GM12878 (cell line): ENCODE measurements around the gene CHMP1B. TPM values are rescaled to one million over a fixed set of nuclear protein-coding genes. Genes with fewer than 3 reads are reported as not detected.

Experiments used
- ATAC-seq: fragments of 200-7000 bp; cut with Tn5 transposase; 3 replicates; pipeline ENCODE4 v1.9.1; 2020; ENCODE audit warnings: mild to moderate bottlenecking, moderate library complexity
- BruUV-seq: library from RNA; stranded (reverse); fragments of 400-500 nt; replicated peaks from 2 replicates; lab custom pipeline; 2021; lab: Mats Ljungman, UMichigan
- CTCF ChIA-PET: fragments of 300-600 bp; sonication (Branson Sonifier 250); formaldehyde crosslinking; extraction: SDS; loops from one replicate; lab custom pipeline; 2021; ENCODE audit warnings: inconsistent platforms; lab: Yijun Ruan, JAX
- POLR2A ChIA-PET: fragments of 350-600 bp; formaldehyde crosslinking; extraction: SDS; loops from one replicate; lab custom pipeline; 2021; ENCODE audit warnings: inconsistent platforms; lab: Charles Lee
- RAD21 ChIA-PET: fragments of 300-600 bp; sonication (Branson Sonifier 250); formaldehyde crosslinking; loops from one replicate; lab custom pipeline; 2023; ENCODE audit warnings: antibody characterized with exemption; ENCODE audit not compliant: unreplicated experiment; lab: Charles Lee
- SMC1A ChIA-PET: fragments of 300-600 bp; sonication (Branson Sonifier 250); formaldehyde crosslinking; loops from one replicate; lab custom pipeline; 2023; ENCODE audit not compliant: unreplicated experiment, uncharacterized antibody; lab: Charles Lee
- DNase-seq: peaks from one replicate; pipeline ENCODE4 v3.0.0-alpha.2; 2011; ENCODE audit warnings: low read depth, low spot score
- FAIRE-seq: peaks from 3 replicates; lab custom pipeline; 2011; peaks lifted over from hg19 to GRCh38; lab: Jason Lieb, UNC
- H2AFZ ChIP-seq: 2 replicates; pipeline ENCODE4 v1.6.0; 2011; ENCODE audit warnings: low read depth, low read length, control low read depth; ENCODE audit not compliant: control insufficient read depth
- H3K27ac ChIP-seq: 2 replicates; pipeline ENCODE4 v1.5.1; 2011; ENCODE audit warnings: control low read depth; ENCODE audit not compliant: control insufficient read depth, insufficient read depth
- H3K27me3 ChIP-seq, 2 experiments: replicated peaks in 1 of 2; 2 replicates each; pipeline versions ENCODE4 v1.6.0 to v1.6.1; 2011; ENCODE audit warnings: low read length in 1 of 2; ENCODE audit not compliant: control insufficient read depth in 2 of 2, insufficient read depth in 2 of 2
- H3K36me3 ChIP-seq, 2 experiments: 2 replicates each; pipeline ENCODE4 v1.5.1; 2011; ENCODE audit warnings: low read length in 1 of 2; ENCODE audit not compliant: control insufficient read depth in 2 of 2, insufficient read depth in 2 of 2
- H3K4me1 ChIP-seq: 2 replicates; pipeline ENCODE4 v1.6.1; 2011; ENCODE audit warnings: mild to moderate bottlenecking, low read length, moderate library complexity, mixed read lengths; ENCODE audit not compliant: control insufficient read depth, insufficient read depth
- H3K4me2 ChIP-seq: 2 replicates; pipeline ENCODE4 v1.6.0; 2011; ENCODE audit warnings: control low read depth; ENCODE audit not compliant: control insufficient read depth, insufficient read depth
- H3K4me3 ChIP-seq: fragments of 200-600 bp; sonication (generic); 2 replicates; pipeline ENCODE4 v1.5.1; 2016
- H3K79me2 ChIP-seq: 2 replicates; pipeline ENCODE4 v1.6.0; 2011; ENCODE audit warnings: low read length; ENCODE audit not compliant: control insufficient read depth, insufficient read depth
- H3K9ac ChIP-seq: 2 replicates; pipeline ENCODE4 v1.8.0; 2011; ENCODE audit warnings: low read length, control low read depth, mixed read lengths; ENCODE audit not compliant: control insufficient read depth, insufficient read depth
- H3K9me3 ChIP-seq: replicated peaks from 3 replicates; pipeline ENCODE4 v1.5.1; 2011; ENCODE audit warnings: mild to moderate bottlenecking, low read length; ENCODE audit not compliant: control insufficient read depth, insufficient read depth
- H4K20me1 ChIP-seq: 2 replicates; pipeline ENCODE4 v1.6.0; 2011; ENCODE audit not compliant: control insufficient read depth, insufficient read depth
- BACH1 ChIP-seq: fragments of 450-650 bp; IDR thresholded peaks from 2 replicates; pipeline ENCODE4 v1.6.1; 2017; ENCODE audit warnings: mild to moderate bottlenecking, borderline replicate concordance
- BMI1 ChIP-seq: fragments of 450-650 bp; IDR thresholded peaks from 2 replicates; pipeline ENCODE4 v1.6.1; 2016; ENCODE audit warnings: mild to moderate bottlenecking, moderate library complexity, borderline replicate concordance
- NFXL1 ChIP-seq: fragments of 450-650 bp; IDR thresholded peaks from 2 replicates; pipeline ENCODE4 v1.6.1; 2017; ENCODE audit warnings: antibody characterized with exemption, mild to moderate bottlenecking, borderline replicate concordance
- PAX5 ChIP-seq: IDR thresholded peaks from 2 replicates; pipeline ENCODE4 v1.6.1; 2011; ENCODE audit warnings: low read depth, low read length, borderline replicate concordance
- PML ChIP-seq: IDR thresholded peaks from 2 replicates; pipeline ENCODE4 v1.6.1; 2012; ENCODE audit warnings: low read length, inconsistent platforms
- RELA ChIP-seq: fragments of 450-650 bp; IDR thresholded peaks from 2 replicates; pipeline ENCODE4 v1.8.0; 2014; ENCODE audit warnings: borderline replicate concordance; ENCODE audit not compliant: partially characterized antibody
- RELB ChIP-seq: fragments of 450-650 bp; IDR thresholded peaks from 2 replicates; pipeline ENCODE4 v1.6.1; 2017; ENCODE audit warnings: low read depth, mild to moderate bottlenecking, moderate library complexity
- YY1 ChIP-seq: IDR thresholded peaks from 2 replicates; pipeline ENCODE4 v1.6.1; 2011; ENCODE audit warnings: low read depth, mild to moderate bottlenecking, low read length
- WGBS: methylation state at CpG from one replicate; pipeline ENCODE4 v1.1.6; 2016; ENCODE audit warnings: low lambda C conversion rate; ENCODE audit not compliant: insufficient replicate concordance, insufficient coverage; ENCODE audit errors: missing lambda C conversion rate; 5-methylcytosine and 5-hydroxymethylcytosine counted together
- in situ Hi-C: fragments of 300-500 bp; cut with MboI; formaldehyde crosslinking; loops from 9 replicates; pipeline ENCODE4 v1.14.3; 2018; ENCODE audit warnings: mixed read lengths
- intact Hi-C: fragments of 100-400 bp; cut with micrococcal nuclease; formaldehyde crosslinking; loops from one replicate; pipeline ENCODE4 v1.14.2; 2022; ENCODE audit not compliant: unreplicated experiment
- polyA plus RNA-seq, 11 experiments: library from polyadenylated mRNA; depleted of rRNA in 4 of 11; unstranded in 6 of 11; stranded (reverse) in 5 of 11; fragments of >200 nt; fragmentation: Nextera tagmentation in 4 of 11; fragmentation: Illumina TruSeq in 1 of 11; extraction: Ambion mirVana in 4 of 11; extraction: Trizol in 1 of 11; gene quantifications; 1 replicate in 1 of 11; 2 replicates in 10 of 11; pipeline versions ENCODE4 v1.2.1 to v1.2.3, GENCODE V29; 2011 to 2016; ENCODE audit warnings: inconsistent platforms in 2 of 11, missing spikeins in 2 of 11, low read depth in 1 of 11
- total RNA-seq, 4 experiments: library from RNA; depleted of rRNA in 3 of 4; stranded (reverse); fragments of >200 nt in 3 of 4; fragmentation: Illumina TruSeq in 1 of 4; extraction: Trizol in 1 of 4; gene quantifications; 2 replicates each; pipeline versions ENCODE4 v1.2.1 to v1.2.3, GENCODE V29; 2013 to 2021
- TF ChIP-seq, protein P1 (sequence below): fragments of 450-650 bp; IDR thresholded peaks from 2 replicates; pipeline ENCODE4 v1.6.1; 2017; ENCODE audit warnings: mild to moderate bottlenecking, low read depth, inconsistent platforms; ENCODE audit not compliant: poor library complexity, severe bottlenecking
- TF ChIP-seq, protein P2 (sequence below), 3 experiments: IDR thresholded peaks in 2 of 3; conservative IDR thresholded peaks in 1 of 3; 2 replicates each; pipeline ENCODE4 v1.5.1; 2011; ENCODE audit warnings: low read depth in 3 of 3, low read length in 3 of 3, mild to moderate bottlenecking in 3 of 3, control low read depth in 2 of 3, moderate library complexity in 2 of 3, inconsistent platforms in 1 of 3, mixed read lengths in 1 of 3; ENCODE audit not compliant: control insufficient read depth in 2 of 3, insufficient read depth in 1 of 3; ENCODE audit errors: extremely low read depth in 1 of 3
- TF ChIP-seq, protein P3 (sequence below): IDR thresholded peaks from 2 replicates; pipeline ENCODE4 v1.6.1; 2011; ENCODE audit warnings: borderline replicate concordance, low read depth, mild to moderate bottlenecking, moderate library complexity, low read length; ENCODE audit not compliant: insufficient read depth, poor library complexity, severe bottlenecking

Gene CHMP1B
- total and polyA plus RNA-seq, 10 of the 15 experiments (the other 5 are each of a cell fraction or from before 2014, with no cell fraction given): 8.5 to 24.0 (median 18.6) TPM

DNA sequence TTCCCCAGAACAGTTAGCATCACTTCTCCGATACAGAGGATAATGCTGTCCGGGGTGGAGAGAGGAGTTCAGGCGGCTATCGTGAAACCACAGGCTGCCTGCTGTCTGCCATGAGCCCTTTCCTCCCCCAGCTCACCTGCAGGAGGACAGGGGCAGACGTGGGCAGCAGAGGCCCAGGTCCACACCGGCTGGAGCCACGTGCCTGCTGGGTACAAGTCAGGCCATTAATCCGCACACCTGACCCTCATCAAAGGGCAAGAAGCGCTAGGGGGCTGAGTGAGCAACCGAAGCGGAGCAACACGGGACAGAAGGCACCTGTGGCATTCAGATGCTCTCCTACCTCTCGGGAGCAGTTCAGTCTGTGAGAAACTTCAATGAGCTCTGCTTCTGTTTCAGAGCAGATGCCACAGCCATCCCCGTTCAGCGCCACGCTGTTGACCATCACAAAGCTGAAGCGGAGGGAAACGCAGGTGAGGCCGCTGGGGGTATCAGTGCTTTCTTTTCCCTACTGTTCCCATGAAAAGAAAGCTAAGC, 35.4 kb downstream of the CHMP1B start (continued):
- TF ChIP-seq, protein P1, sequence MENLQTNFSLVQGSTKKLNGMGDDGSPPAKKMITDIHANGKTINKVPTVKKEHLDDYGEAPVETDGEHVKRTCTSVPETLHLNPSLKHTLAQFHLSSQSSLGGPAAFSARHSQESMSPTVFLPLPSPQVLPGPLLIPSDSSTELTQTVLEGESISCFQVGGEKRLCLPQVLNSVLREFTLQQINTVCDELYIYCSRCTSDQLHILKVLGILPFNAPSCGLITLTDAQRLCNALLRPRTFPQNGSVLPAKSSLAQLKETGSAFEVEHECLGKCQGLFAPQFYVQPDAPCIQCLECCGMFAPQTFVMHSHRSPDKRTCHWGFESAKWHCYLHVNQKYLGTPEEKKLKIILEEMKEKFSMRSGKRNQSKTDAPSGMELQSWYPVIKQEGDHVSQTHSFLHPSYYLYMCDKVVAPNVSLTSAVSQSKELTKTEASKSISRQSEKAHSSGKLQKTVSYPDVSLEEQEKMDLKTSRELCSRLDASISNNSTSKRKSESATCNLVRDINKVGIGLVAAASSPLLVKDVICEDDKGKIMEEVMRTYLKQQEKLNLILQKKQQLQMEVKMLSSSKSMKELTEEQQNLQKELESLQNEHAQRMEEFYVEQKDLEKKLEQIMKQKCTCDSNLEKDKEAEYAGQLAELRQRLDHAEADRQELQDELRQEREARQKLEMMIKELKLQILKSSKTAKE: no peak

- FAIRE-seq (no peak), DNase-seq (no peak), ATAC-seq (no peak)
- ChIA-PET POLR2A (no interaction called here), RAD21 (no interaction called here), CTCF (interaction anchor here (0.6 to 1.8 kb wide), 2 partner anchors 13 to 232 kb away, joined by 3 to 4 read pairs; no protein-coding TSS in a partner anchor), SMC1A (interaction anchor here (1.2 kb wide), 1 partner anchor 19 kb away, joined by 4 read pairs; no protein-coding TSS in a partner anchor)
- Histone ChIP-seq H3K4me2 (no peak overlapping the region), H3K36me3 (peaks cover 6 to 9% of the 10 kb centered on the region in 2 experiments; a peak in 2 of 4 replicates), H3K4me1 (peaks cover 19% of the 10 kb centered on the region), H3K4me3 (no peak overlapping the region), H3K79me2 (no peaks in the 10 kb centered on the region), H2AFZ (no peak overlapping the region), H3K27ac (no peak overlapping the region), H4K20me1 (no peaks in the 10 kb centered on the region), H3K9ac (no peak overlapping the region), H3K9me3 (no peaks in the 10 kb centered on the region), H3K27me3 (no peaks in the 10 kb centered on the region)
- in situ Hi-C loops: no loop called here
- 75% methylated on average over 8 of the region's 8 CpGs for WGBS
- intact Hi-C loops: no loop called here
- no TSS peak for BruUV-seq
- no peak for TF ChIP-seq PML
- TF ChIP-seq PAX5: no peak
- TF ChIP-seq, protein P2, sequence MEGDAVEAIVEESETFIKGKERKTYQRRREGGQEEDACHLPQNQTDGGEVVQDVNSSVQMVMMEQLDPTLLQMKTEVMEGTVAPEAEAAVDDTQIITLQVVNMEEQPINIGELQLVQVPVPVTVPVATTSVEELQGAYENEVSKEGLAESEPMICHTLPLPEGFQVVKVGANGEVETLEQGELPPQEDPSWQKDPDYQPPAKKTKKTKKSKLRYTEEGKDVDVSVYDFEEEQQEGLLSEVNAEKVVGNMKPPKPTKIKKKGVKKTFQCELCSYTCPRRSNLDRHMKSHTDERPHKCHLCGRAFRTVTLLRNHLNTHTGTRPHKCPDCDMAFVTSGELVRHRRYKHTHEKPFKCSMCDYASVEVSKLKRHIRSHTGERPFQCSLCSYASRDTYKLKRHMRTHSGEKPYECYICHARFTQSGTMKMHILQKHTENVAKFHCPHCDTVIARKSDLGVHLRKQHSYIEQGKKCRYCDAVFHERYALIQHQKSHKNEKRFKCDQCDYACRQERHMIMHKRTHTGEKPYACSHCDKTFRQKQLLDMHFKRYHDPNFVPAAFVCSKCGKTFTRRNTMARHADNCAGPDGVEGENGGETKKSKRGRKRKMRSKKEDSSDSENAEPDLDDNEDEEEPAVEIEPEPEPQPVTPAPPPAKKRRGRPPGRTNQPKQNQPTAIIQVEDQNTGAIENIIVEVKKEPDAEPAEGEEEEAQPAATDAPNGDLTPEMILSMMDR (IDR thresholded peaks at IDR 0.05 in 2 of 3, conservative IDR thresholded peaks at IDR 0.05 in 1 of 3; ENCODE audit: control insufficient read depth in 2 of 3, extremely low read depth in 1 of 3, insufficient read depth in 1 of 3, low read depth in 3 of 3, low read length in 3 of 3): no peak
- TF ChIP-seq, protein P3, sequence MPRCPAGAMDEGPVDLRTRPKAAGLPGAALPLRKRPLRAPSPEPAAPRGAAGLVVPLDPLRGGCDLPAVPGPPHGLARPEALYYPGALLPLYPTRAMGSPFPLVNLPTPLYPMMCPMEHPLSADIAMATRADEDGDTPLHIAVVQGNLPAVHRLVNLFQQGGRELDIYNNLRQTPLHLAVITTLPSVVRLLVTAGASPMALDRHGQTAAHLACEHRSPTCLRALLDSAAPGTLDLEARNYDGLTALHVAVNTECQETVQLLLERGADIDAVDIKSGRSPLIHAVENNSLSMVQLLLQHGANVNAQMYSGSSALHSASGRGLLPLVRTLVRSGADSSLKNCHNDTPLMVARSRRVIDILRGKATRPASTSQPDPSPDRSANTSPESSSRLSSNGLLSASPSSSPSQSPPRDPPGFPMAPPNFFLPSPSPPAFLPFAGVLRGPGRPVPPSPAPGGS: no peak
- no peak for TF ChIP-seq BACH1
- no peak for TF ChIP-seq RELB
- TF ChIP-seq BMI1: no peak
- no peak for TF ChIP-seq NFXL1
- no peak for TF ChIP-seq YY1
- no peak for TF ChIP-seq RELA
Measured at GRCh38 chr18:11887328-11888128, 36.3 kb downstream of the CHMP1B start.
